Measurements from ENCODE around the gene SLC6A3.

SLC6A3 gene

GRCh38 chr5:1472964-1473628 is 27.9 kb upstream of the SLC6A3 start:
- Histone ChIP-seq H3K4me3 (ENCODE audit: low read length) (no peak overlapping the region), H4K5ac (ENCODE audit: low read length) (no peak overlapping the region), H3K36me3 (ENCODE audit: control insufficient read depth, insufficient read depth, low read length) (peaks cover 15% of the 10 kb centered on the region), H3K4ac (ENCODE audit: low read depth, low read length) (no peak overlapping the region), H3K9ac (ENCODE audit: low read length) (no peak overlapping the region), H3K79me2 (ENCODE audit: control insufficient read depth, insufficient read depth, low read length) (no peaks in the 10 kb centered on the region), H2BK120ac (ENCODE audit: low read depth, low read length) (no peak overlapping the region), H3K23ac (ENCODE audit: low read length) (no peak overlapping the region), H2AK5ac (ENCODE audit: low read length) (no peak overlapping the region), H3K4me1 (ENCODE audit: control insufficient read depth, low read depth, low read length) (no peaks in the 10 kb centered on the region), H2BK5ac (ENCODE audit: low read length) (no peak overlapping the region), H3K4me2 (ENCODE audit: low read length) (no peak overlapping the region), H3K18ac (ENCODE audit: low read length) (no peak overlapping the region), H4K8ac (ENCODE audit: low read depth, low read length) (no peak overlapping the region), H2BK15ac (replicated peaks; ENCODE audit: low read depth) (no peak overlapping the region), H3K27me3 (ENCODE audit: insufficient read depth, low read length, poor library complexity) (no peaks in the 10 kb centered on the region), H3K27ac (ENCODE audit: low read depth, low read length) (no peak overlapping the region), H3K79me1 (ENCODE audit: low read length) (no peaks in the 10 kb centered on the region), H3K56ac (ENCODE audit: low read length) (no peak overlapping the region)
- WGBS (ENCODE audit: extremely low coverage, insufficient coverage, low lambda C conversion rate), result no CpG with 5 or more reads among the region's 23 CpGs
- no peak for DNase-seq

- no peaks in the 10 kb centered on the region for H3K79me1 ChIP-seq (ENCODE audit: low read length)
- no peak overlapping the region for H3K4me3 ChIP-seq (ENCODE audit: low read length)
- no peak overlapping the region for H3K4me2 ChIP-seq (ENCODE audit: low read length)
- no peaks in the 10 kb centered on the region for H3K4me1 ChIP-seq (ENCODE audit: control insufficient read depth, low read depth, low read length)
- no peak overlapping the region for H3K9ac ChIP-seq (ENCODE audit: low read length)
- no peak overlapping the region for H4K5ac ChIP-seq (ENCODE audit: low read length)
- no peak overlapping the region for H3K23ac ChIP-seq (ENCODE audit: low read length)
- no peak for DNase-seq
- H2BK15ac ChIP-seq (replicated peaks; ENCODE audit: low read depth), result no peak overlapping the region
- H3K4ac ChIP-seq (ENCODE audit: low read depth, low read length), result no peak overlapping the region
- H3K56ac ChIP-seq (ENCODE audit: low read length), result no peak overlapping the region
- no peak overlapping the region for H2BK5ac ChIP-seq (ENCODE audit: low read length)
- no peak overlapping the region for H3K18ac ChIP-seq (ENCODE audit: low read length)
- H3K36me3 ChIP-seq (ENCODE audit: control insufficient read depth, insufficient read depth, low read length), result peaks cover 15% of the 10 kb centered on the region
- H4K8ac ChIP-seq (ENCODE audit: low read depth, low read length), result no peak overlapping the region
- no peak overlapping the region for H2AK5ac ChIP-seq (ENCODE audit: low read length)
- no peak overlapping the region for H2BK120ac ChIP-seq (ENCODE audit: low read depth, low read length)
- no CpG with 5 or more reads among the region's 27 CpGs for WGBS (ENCODE audit: extremely low coverage, insufficient coverage, low lambda C conversion rate)
- no peak overlapping the region for H3K27ac ChIP-seq (ENCODE audit: low read depth, low read length)
- no peaks in the 10 kb centered on the region for H3K27me3 ChIP-seq (ENCODE audit: insufficient read depth, low read length, poor library complexity)
- H3K79me2 ChIP-seq (ENCODE audit: control insufficient read depth, insufficient read depth, low read length), result no peaks in the 10 kb centered on the region
Observed at GRCh38 chr5:1471997-1472963, 27.0 kb upstream of the SLC6A3 start.

DNA sequence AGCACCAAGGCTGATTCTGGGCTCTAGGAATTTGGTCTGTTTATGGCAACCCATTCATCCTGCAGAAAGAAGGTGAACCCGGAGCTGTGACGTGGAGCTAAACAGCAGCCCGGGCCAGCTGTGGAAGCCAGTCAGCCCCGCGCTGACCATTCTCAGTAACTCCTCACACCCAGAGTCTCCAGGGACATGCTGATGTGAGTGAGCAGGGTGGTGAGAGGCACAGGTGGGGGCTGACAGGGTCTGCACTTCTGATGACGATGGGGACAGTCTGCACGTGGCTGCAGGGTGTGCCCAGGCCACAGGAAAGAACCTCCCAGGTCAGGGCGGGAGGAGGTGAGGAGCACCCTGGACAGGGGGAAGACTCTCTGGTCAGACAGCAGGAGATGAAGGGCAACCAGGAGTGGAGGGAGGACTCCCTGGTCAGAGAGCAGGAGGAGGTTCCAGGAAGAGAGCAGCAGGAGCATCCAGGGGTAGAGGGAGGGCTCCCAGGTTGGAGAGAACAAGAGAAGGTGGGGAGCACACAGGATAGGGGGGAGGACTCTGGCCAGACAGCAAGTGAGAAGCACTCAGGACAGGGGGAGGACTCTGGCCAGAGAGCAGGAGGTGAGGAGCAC is 26.1 kb upstream of the SLC6A3 start:
- H3K9ac ChIP-seq (ENCODE audit: low read length), result no peak overlapping the region
- H4K5ac ChIP-seq (ENCODE audit: low read length), result no peak overlapping the region
- no peak overlapping the region for H2AK5ac ChIP-seq (ENCODE audit: low read length)
- H2BK120ac ChIP-seq (ENCODE audit: low read depth, low read length), result no peak overlapping the region
- H3K27me3 ChIP-seq (ENCODE audit: insufficient read depth, low read length, poor library complexity), result no peaks in the 10 kb centered on the region
- H3K18ac ChIP-seq (ENCODE audit: low read length), result no peak overlapping the region
- no peak overlapping the region for H4K8ac ChIP-seq (ENCODE audit: low read depth, low read length)
- H3K36me3 ChIP-seq (ENCODE audit: control insufficient read depth, insufficient read depth, low read length), result peaks cover 9% of the 10 kb centered on the region
- no peak overlapping the region for H3K56ac ChIP-seq (ENCODE audit: low read length)
- no CpG with 5 or more reads among the region's 8 CpGs for WGBS (ENCODE audit: extremely low coverage, insufficient coverage, low lambda C conversion rate)
- H3K4me1 ChIP-seq (ENCODE audit: control insufficient read depth, low read depth, low read length), result no peaks in the 10 kb centered on the region
- no peak overlapping the region for H3K4ac ChIP-seq (ENCODE audit: low read depth, low read length)
- H3K79me1 ChIP-seq (ENCODE audit: low read length), result no peaks in the 10 kb centered on the region
- H2BK15ac ChIP-seq (replicated peaks; ENCODE audit: low read depth), result no peak overlapping the region
- no peak for DNase-seq
- no peak overlapping the region for H3K23ac ChIP-seq (ENCODE audit: low read length)
- no peak overlapping the region for H3K27ac ChIP-seq (ENCODE audit: low read depth, low read length)
- H2BK5ac ChIP-seq (ENCODE audit: low read length), result no peak overlapping the region
- H3K4me3 ChIP-seq (ENCODE audit: low read length), result no peak overlapping the region
- H3K79me2 ChIP-seq (ENCODE audit: control insufficient read depth, insufficient read depth, low read length), result no peaks in the 10 kb centered on the region
- H3K4me2 ChIP-seq (ENCODE audit: low read length), result no peak overlapping the region

GRCh38 chr5:1470762-1471211 is 25.5 kb upstream of the SLC6A3 start:
- no peaks in the 10 kb centered on the region for H3K79me1 ChIP-seq (ENCODE audit: low read length)
- H2BK5ac ChIP-seq (ENCODE audit: low read length), result no peak overlapping the region
- no peak overlapping the region for H3K23ac ChIP-seq (ENCODE audit: low read length)
- H3K4me3 ChIP-seq (ENCODE audit: low read length), result no peak overlapping the region
- no peak overlapping the region for H3K4me2 ChIP-seq (ENCODE audit: low read length)
- no peak overlapping the region for H4K8ac ChIP-seq (ENCODE audit: low read depth, low read length)
- H4K5ac ChIP-seq (ENCODE audit: low read length), result no peak overlapping the region
- no peaks in the 10 kb centered on the region for H3K79me2 ChIP-seq (ENCODE audit: control insufficient read depth, insufficient read depth, low read length)
- no peak for DNase-seq
- no CpG with 5 or more reads among the region's 18 CpGs for whole genome bisulfite sequencing (ENCODE audit: extremely low coverage, insufficient coverage, low lambda C conversion rate)
- H2BK15ac ChIP-seq (replicated peaks; ENCODE audit: low read depth), result no peak overlapping the region
- H2BK120ac ChIP-seq (ENCODE audit: low read depth, low read length), result no peak overlapping the region
- no peak overlapping the region for H3K18ac ChIP-seq (ENCODE audit: low read length)
- H3K36me3 ChIP-seq (ENCODE audit: control insufficient read depth, insufficient read depth, low read length), result peaks cover 9% of the 10 kb centered on the region
- no peaks in the 10 kb centered on the region for H3K4me1 ChIP-seq (ENCODE audit: control insufficient read depth, low read depth, low read length)
- H3K27me3 ChIP-seq (ENCODE audit: insufficient read depth, low read length, poor library complexity), result no peaks in the 10 kb centered on the region
- H3K9ac ChIP-seq (ENCODE audit: low read length), result no peak overlapping the region
- no peak overlapping the region for H3K56ac ChIP-seq (ENCODE audit: low read length)
- no peak overlapping the region for H3K27ac ChIP-seq (ENCODE audit: low read depth, low read length)
- H2AK5ac ChIP-seq (ENCODE audit: low read length), result no peak overlapping the region
- no peak overlapping the region for H3K4ac ChIP-seq (ENCODE audit: low read depth, low read length)

DNA sequence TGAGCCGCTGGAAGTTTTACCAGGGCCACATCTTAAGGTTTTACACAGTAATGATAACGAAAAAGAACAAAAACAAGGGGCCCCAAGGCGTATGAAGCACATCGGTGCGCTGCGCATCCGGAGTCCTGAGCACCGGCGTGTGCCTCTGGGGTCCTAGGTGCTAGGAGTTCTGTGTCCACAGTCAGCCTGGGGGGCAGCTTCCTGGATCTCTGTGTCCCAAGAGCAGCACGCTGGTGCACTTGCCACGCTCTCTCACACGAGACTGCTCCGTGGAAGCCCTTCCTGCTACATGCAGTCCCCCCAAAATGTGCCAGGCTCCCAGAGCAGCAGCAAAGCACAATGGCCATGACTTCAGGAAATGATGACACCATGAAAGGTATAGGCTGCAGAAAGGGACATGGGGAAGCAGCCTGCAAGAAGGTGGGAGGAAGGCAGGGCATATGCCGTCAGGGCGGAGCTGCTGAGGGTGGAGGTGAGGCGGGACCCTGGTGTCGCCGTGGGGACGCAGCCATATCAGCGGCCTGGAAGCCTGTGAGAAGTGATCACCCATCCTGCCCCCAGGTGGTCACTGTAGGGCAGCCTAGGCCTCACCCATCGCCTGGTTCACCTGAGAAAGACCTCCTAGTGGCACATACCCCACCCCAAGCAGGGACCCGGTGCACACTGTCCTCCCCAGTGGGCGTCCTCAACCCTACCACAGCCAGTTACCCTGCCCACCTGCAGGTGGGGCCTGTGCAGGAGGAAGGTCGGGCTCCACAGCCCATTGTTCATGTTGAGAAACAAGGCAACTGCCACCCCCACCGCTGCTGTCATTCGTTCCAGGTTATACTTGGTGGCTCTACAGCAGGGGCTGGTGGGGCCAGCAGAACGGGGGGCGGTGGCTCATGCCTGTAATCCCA is 23.6 kb upstream of the SLC6A3 start:
- no peak overlapping the region for H4K8ac ChIP-seq (ENCODE audit: low read depth, low read length)
- no peaks in the 10 kb centered on the region for H3K79me2 ChIP-seq (ENCODE audit: control insufficient read depth, insufficient read depth, low read length)
- no peak overlapping the region for H3K23ac ChIP-seq (ENCODE audit: low read length)
- no peak overlapping the region for H2AK5ac ChIP-seq (ENCODE audit: low read length)
- no peak overlapping the region for H3K4me3 ChIP-seq (ENCODE audit: low read length)
- no peak overlapping the region for H3K9ac ChIP-seq (ENCODE audit: low read length)
- H3K4ac ChIP-seq (ENCODE audit: low read depth, low read length), result no peak overlapping the region
- H3K27me3 ChIP-seq (ENCODE audit: insufficient read depth, low read length, poor library complexity), result no peaks in the 10 kb centered on the region
- H2BK5ac ChIP-seq (ENCODE audit: low read length), result no peak overlapping the region
- H3K36me3 ChIP-seq (ENCODE audit: control insufficient read depth, insufficient read depth, low read length), result peaks cover 12% of the 10 kb centered on the region
- no peak overlapping the region for H3K56ac ChIP-seq (ENCODE audit: low read length)
- H3K18ac ChIP-seq (ENCODE audit: low read length), result no peak overlapping the region
- H4K5ac ChIP-seq (ENCODE audit: low read length), result no peak overlapping the region
- H3K4me2 ChIP-seq (ENCODE audit: low read length), result no peak overlapping the region
- H2BK15ac ChIP-seq (replicated peaks; ENCODE audit: low read depth), result no peak overlapping the region
- no peak overlapping the region for H2BK120ac ChIP-seq (ENCODE audit: low read depth, low read length)
- H3K27ac ChIP-seq (ENCODE audit: low read depth, low read length), result no peak overlapping the region
- no peaks in the 10 kb centered on the region for H3K4me1 ChIP-seq (ENCODE audit: control insufficient read depth, low read depth, low read length)
- H3K79me1 ChIP-seq (ENCODE audit: low read length), result no peaks in the 10 kb centered on the region
- peak; percentile 34 for DNase-seq
- no CpG with 5 or more reads among the region's 28 CpGs for WGBS (ENCODE audit: extremely low coverage, insufficient coverage, low lambda C conversion rate)

Data from mesendoderm (in vitro differentiated cells).